GM18499 (cell line): ENCODE results near the gene FGF14.

ENCODE experiments used
- ATAC-seq: cut with Tn5 transposase; IDR thresholded peaks from one replicate; pipeline ENCODE4 v1.9.1; 2021; ENCODE audit warnings: moderate number of reproducible peaks; ENCODE audit not compliant: insufficient read depth, unreplicated experiment

FGF14 gene

GRCh38 chr13:102261316-102261715, 140.5 kb downstream of the FGF14 start:
- no peak for ATAC-seq

- no peak for ATAC-seq
Observed at GRCh38 chr13:102260256-102260655, 141.6 kb downstream of the FGF14 start.

GRCh38 chr13:102255409-102255808, 146.4 kb downstream of the FGF14 start:
- ATAC-seq: no peak

- ATAC-seq: no peak
Observed at GRCh38 chr13:102251817-102252216, 150.0 kb downstream of the FGF14 start.

- ATAC-seq: no peak
Observed at GRCh38 chr13:102250448-102250847, 151.4 kb downstream of the FGF14 start.

- ATAC-seq: no peak
Observed at GRCh38 chr13:102244607-102245227, 157.1 kb downstream of the FGF14 start.

GRCh38 chr13:102240110-102240509, 161.7 kb downstream of the FGF14 start:
- no peak for ATAC-seq

- ATAC-seq: no peak
Observed at GRCh38 chr13:102237230-102237629, 164.6 kb downstream of the FGF14 start.

GRCh38 chr13:102236830-102237229, 165.0 kb downstream of the FGF14 start:
- no peak for ATAC-seq

GRCh38 chr13:102236341-102236740, 165.5 kb downstream of the FGF14 start:
- ATAC-seq: no peak

GRCh38 chr13:102235689-102236088, 166.2 kb downstream of the FGF14 start:
- no peak for ATAC-seq

- no peak for ATAC-seq
Observed at GRCh38 chr13:102234618-102235017, 167.2 kb downstream of the FGF14 start.

- no peak for ATAC-seq
Observed at GRCh38 chr13:102233566-102234208, 168.2 kb downstream of the FGF14 start.

- no peak for ATAC-seq
Observed at GRCh38 chr13:102231479-102231878, 170.4 kb downstream of the FGF14 start.

- ATAC-seq: no peak
Observed at GRCh38 chr13:102227741-102228140, 174.1 kb downstream of the FGF14 start.

- no peak for ATAC-seq
Observed at GRCh38 chr13:102226591-102226990, 175.3 kb downstream of the FGF14 start.

GRCh38 chr13:102225892-102226291, 176.0 kb downstream of the FGF14 start:
- no peak for ATAC-seq

- no peak for ATAC-seq
Observed at GRCh38 chr13:102220681-102221228, 181.1 kb downstream of the FGF14 start.

GRCh38 chr13:102214956-102215355, 186.9 kb downstream of the FGF14 start:
- no peak for ATAC-seq

GRCh38 chr13:102212729-102213128, 189.1 kb downstream of the FGF14 start:
- no peak for ATAC-seq

GRCh38 chr13:102208347-102208746, 193.5 kb downstream of the FGF14 start:
- no peak for ATAC-seq
